HG02884 (cell line): ENCODE measurements around the gene HOXB4.

Experiments
- ATAC-seq: cut with Tn5 transposase; IDR thresholded peaks from one replicate; pipeline ENCODE4 v1.9.1; 2021; ENCODE audit warnings: mild to moderate bottlenecking, moderate library complexity; ENCODE audit not compliant: unreplicated experiment

HOXB4 gene

GRCh38 chr17:48575066-48575582, 3.0 kb downstream of the HOXB4 start:
- ATAC-seq: no peak

- no peak for ATAC-seq
These were observed 3.6 kb downstream of the HOXB4 start for GRCh38 chr17:48574505-48575065.

- no peak for ATAC-seq
These were observed 6.2 kb downstream of the HOXB4 start for GRCh38 chr17:48571826-48572417.

- ATAC-seq: no peak
These were observed 6.9 kb downstream of the HOXB4 start for GRCh38 chr17:48571024-48571818.

- no peak for ATAC-seq
These were observed 7.7 kb downstream of the HOXB4 start for GRCh38 chr17:48570325-48571023.

- ATAC-seq: no peak
These were observed 8.4 kb downstream of the HOXB4 start for GRCh38 chr17:48569674-48570324.

GRCh38 chr17:48569240-48569582, 8.9 kb downstream of the HOXB4 start:
- ATAC-seq: no peak

- ATAC-seq: no peak
These were observed 9.5 kb downstream of the HOXB4 start for GRCh38 chr17:48568499-48569239.

- ATAC-seq: no peak
These were observed 10.3 kb downstream of the HOXB4 start for GRCh38 chr17:48567646-48568354.

GRCh38 chr17:48567209-48567608, 10.9 kb downstream of the HOXB4 start:
- ATAC-seq: no peak

GRCh38 chr17:48566717-48567116, 11.4 kb downstream of the HOXB4 start:
- no peak for ATAC-seq

GRCh38 chr17:48565925-48566710, 12.0 kb downstream of the HOXB4 start:
- ATAC-seq: no peak

- no peak for ATAC-seq
These were observed 13.1 kb downstream of the HOXB4 start for GRCh38 chr17:48565022-48565554.

- ATAC-seq: no peak
These were observed 13.7 kb downstream of the HOXB4 start for GRCh38 chr17:48564188-48565021.

GRCh38 chr17:48563867-48564187, 14.3 kb downstream of the HOXB4 start:
- no peak for ATAC-seq

GRCh38 chr17:48563385-48563838, 14.7 kb downstream of the HOXB4 start:
- ATAC-seq: no peak

GRCh38 chr17:48562934-48563333, 15.2 kb downstream of the HOXB4 start:
- ATAC-seq: no peak
